HepG2 (cell line): ENCODE data around the gene KIFAP3. TPM values are rescaled to one million over a fixed set of nuclear protein-coding genes. Genes with fewer than 3 reads are reported as not detected.

ENCODE experiments used
- ATAC-seq: fragments of 200-7000 bp; cut with Tn5 transposase; 3 replicates; pipeline ENCODE4 v1.9.1; 2020; ENCODE audit warnings: mild to moderate bottlenecking, moderate library complexity
- BruUV-seq: library from RNA; stranded (reverse); fragments of 400-500 nt; replicated peaks from 2 replicates; lab custom pipeline; 2021; lab: Mats Ljungman, UMichigan
- CTCF ChIA-PET: fragments of 300-600 bp; formaldehyde crosslinking; extraction: SDS; loops from one replicate; lab custom pipeline; 2021; ENCODE audit warnings: low total read pairs, inconsistent platforms, low intra/inter-chr PET ratio; lab: Yijun Ruan, JAX
- POLR2A ChIA-PET: fragments of 350-600 bp; sonication (Branson Sonifier 250); formaldehyde crosslinking; loops from one replicate; lab custom pipeline; 2020; ENCODE audit warnings: antibody characterized with exemption, inconsistent platforms; lab: Yijun Ruan, JAX
- DNase-seq: peaks from one replicate; pipeline ENCODE4 v3.0.0-alpha.2; 2015; ENCODE audit warnings: low spot score
- FAIRE-seq: peaks from 3 replicates; lab custom pipeline; 2011; peaks lifted over from hg19 to GRCh38; lab: Jason Lieb, UNC
- H2AFZ ChIP-seq: one replicate; pipeline ENCODE4 v1.6.1; 2011; ENCODE audit warnings: low read length, inconsistent platforms
- H3K27ac ChIP-seq: fragments of 300-600 bp; 3 replicates; pipeline ENCODE4 v1.8.0; 2011; ENCODE audit warnings: mixed run types, mild to moderate bottlenecking, mixed read lengths, low read length, inconsistent platforms; ENCODE audit not compliant: insufficient read depth; ENCODE audit errors: extremely low read length
- H3K27me3 ChIP-seq, 2 experiments: fragments of 200-600 bp in 1 of 2; 2 replicates in 1 of 2; 3 replicates in 1 of 2; pipeline versions ENCODE4 v1.6.0 to v1.8.0; 2011; ENCODE audit warnings: low read length in 2 of 2, mild to moderate bottlenecking in 2 of 2, moderate library complexity in 2 of 2, inconsistent platforms in 1 of 2; ENCODE audit not compliant: insufficient read depth in 2 of 2, control insufficient read depth in 1 of 2
- H3K36me3 ChIP-seq, 2 experiments: fragments of 200-600 bp in 1 of 2; replicated peaks in 1 of 2; 2 replicates in 1 of 2; 3 replicates in 1 of 2; pipeline versions ENCODE4 v1.5.1 to v1.8.0; 2011; ENCODE audit warnings: low read length in 2 of 2, inconsistent platforms in 1 of 2; ENCODE audit not compliant: insufficient read depth in 2 of 2, control insufficient read depth in 1 of 2
- H3K4me1 ChIP-seq: 2 replicates; pipeline ENCODE4 v1.5.1; 2012; ENCODE audit warnings: low read length, inconsistent platforms; ENCODE audit not compliant: insufficient read depth
- H3K4me2 ChIP-seq: 2 replicates; pipeline ENCODE4 v1.6.0; 2011; ENCODE audit warnings: low read depth, low read length, inconsistent platforms
- H3K4me3 ChIP-seq, 3 experiments: fragments of 200-600 bp in 1 of 3; sonication (generic), shearing (Covaris generic) in 1 of 3; replicated peaks in 1 of 3; 2 replicates each; pipeline ENCODE4 v1.5.1; 2011 to 2016; ENCODE audit warnings: low read length in 3 of 3, inconsistent platforms in 2 of 3, low read depth in 2 of 3, mild to moderate bottlenecking in 2 of 3, control low read depth in 1 of 3, mixed read lengths in 1 of 3; ENCODE audit not compliant: insufficient read depth in 1 of 3
- H3K79me2 ChIP-seq: one replicate; pipeline ENCODE4 v1.6.1; 2011; ENCODE audit warnings: low read length, inconsistent platforms; ENCODE audit not compliant: insufficient read depth
- H3K9ac ChIP-seq: 2 replicates; pipeline ENCODE4 v1.6.0; 2011; ENCODE audit warnings: mild to moderate bottlenecking, low read depth, low read length, inconsistent platforms; ENCODE audit not compliant: insufficient read depth
- H3K9me3 ChIP-seq: 2 replicates; pipeline ENCODE4 v1.5.1; 2012; ENCODE audit warnings: mild to moderate bottlenecking, low read length
- H4K20me1 ChIP-seq: 2 replicates; pipeline ENCODE4 v1.6.0; 2011; ENCODE audit warnings: inconsistent platforms, mild to moderate bottlenecking, low read length, moderate library complexity; ENCODE audit not compliant: insufficient read depth
- BRCA1 ChIP-seq: sonication (generic); formaldehyde crosslinking; IDR thresholded peaks from 2 replicates; pipeline ENCODE4 v1.4.0; 2020; ENCODE audit warnings: missing genetic modification reagents
- MYPOP ChIP-seq: sonication (generic); formaldehyde crosslinking; IDR thresholded peaks from 2 replicates; pipeline ENCODE4 v1.8.1; 2023; ENCODE audit warnings: mild to moderate bottlenecking, moderate library complexity, missing genetic modification reagents
- ZNF564 ChIP-seq: sonication (generic); formaldehyde crosslinking; IDR thresholded peaks from 2 replicates; pipeline ENCODE4 v1.8.1; 2023; ENCODE audit warnings: mild to moderate bottlenecking, missing genetic modification reagents
- ZSCAN25 ChIP-seq: sonication (generic); formaldehyde crosslinking; IDR thresholded peaks from 2 replicates; pipeline ENCODE4 v1.8.0; 2022; ENCODE audit warnings: mild to moderate bottlenecking, missing genetic modification reagents
- WGBS: methylation state at CpG from one replicate; pipeline ENCODE4 v1.1.6; 2017; ENCODE audit warnings: low lambda C conversion rate; 5-methylcytosine and 5-hydroxymethylcytosine counted together
- in situ Hi-C: cut with HindIII; loops from 2 replicates; pipeline ENCODE4 v1.10.0; 2017; ENCODE audit warnings: low pct_unique_long_range_greater_than_20kb; ENCODE audit not compliant: extremely low pct_ligation_motif_present
- intact Hi-C: fragments of 100-400 bp; cut with micrococcal nuclease; formaldehyde crosslinking; loops from one replicate; pipeline ENCODE4 v1.10.0; 2022; ENCODE audit not compliant: unreplicated experiment
- polyA plus RNA-seq, 8 experiments: library from polyadenylated mRNA; depleted of rRNA in 3 of 8; stranded (reverse) in 7 of 8; unstranded in 1 of 8; fragments of >200 nt; fragmentation: Illumina TruSeq in 4 of 8; extraction: Trizol in 4 of 8; gene quantifications; 2 replicates each; pipeline versions ENCODE4 v1.2.1 to v1.2.3, GENCODE V29; 2011 to 2016; ENCODE audit warnings: low read depth in 4 of 8, missing spikeins in 1 of 8, mixed read lengths in 1 of 8; ENCODE audit not compliant: insufficient read depth in 1 of 8
- total RNA-seq, 5 experiments: library from RNA; depleted of rRNA; stranded (reverse); fragments of >200 nt; fragmentation: Illumina TruSeq; extraction: Trizol; gene quantifications; 2 replicates each; pipeline ENCODE4 v1.2.3, GENCODE V29; 2016; ENCODE audit warnings: low read depth in 1 of 5
- TF ChIP-seq, protein P1 (sequence below): sonication (generic); formaldehyde crosslinking; IDR thresholded peaks from one replicate; pipeline ENCODE4 v1.5.1; 2020; ENCODE audit warnings: mild to moderate bottlenecking, missing genetic modification reagents; ENCODE audit errors: not compliant biosample characterization

The KIFAP3 gene
- total and polyA plus RNA-seq, 2 of the 13 experiments (the other 11 are each of a cell fraction or from before 2014, with no cell fraction given): 3.4 to 10.0 TPM

- no TSS peak for BruUV-seq
- TF ChIP-seq, protein P1, sequence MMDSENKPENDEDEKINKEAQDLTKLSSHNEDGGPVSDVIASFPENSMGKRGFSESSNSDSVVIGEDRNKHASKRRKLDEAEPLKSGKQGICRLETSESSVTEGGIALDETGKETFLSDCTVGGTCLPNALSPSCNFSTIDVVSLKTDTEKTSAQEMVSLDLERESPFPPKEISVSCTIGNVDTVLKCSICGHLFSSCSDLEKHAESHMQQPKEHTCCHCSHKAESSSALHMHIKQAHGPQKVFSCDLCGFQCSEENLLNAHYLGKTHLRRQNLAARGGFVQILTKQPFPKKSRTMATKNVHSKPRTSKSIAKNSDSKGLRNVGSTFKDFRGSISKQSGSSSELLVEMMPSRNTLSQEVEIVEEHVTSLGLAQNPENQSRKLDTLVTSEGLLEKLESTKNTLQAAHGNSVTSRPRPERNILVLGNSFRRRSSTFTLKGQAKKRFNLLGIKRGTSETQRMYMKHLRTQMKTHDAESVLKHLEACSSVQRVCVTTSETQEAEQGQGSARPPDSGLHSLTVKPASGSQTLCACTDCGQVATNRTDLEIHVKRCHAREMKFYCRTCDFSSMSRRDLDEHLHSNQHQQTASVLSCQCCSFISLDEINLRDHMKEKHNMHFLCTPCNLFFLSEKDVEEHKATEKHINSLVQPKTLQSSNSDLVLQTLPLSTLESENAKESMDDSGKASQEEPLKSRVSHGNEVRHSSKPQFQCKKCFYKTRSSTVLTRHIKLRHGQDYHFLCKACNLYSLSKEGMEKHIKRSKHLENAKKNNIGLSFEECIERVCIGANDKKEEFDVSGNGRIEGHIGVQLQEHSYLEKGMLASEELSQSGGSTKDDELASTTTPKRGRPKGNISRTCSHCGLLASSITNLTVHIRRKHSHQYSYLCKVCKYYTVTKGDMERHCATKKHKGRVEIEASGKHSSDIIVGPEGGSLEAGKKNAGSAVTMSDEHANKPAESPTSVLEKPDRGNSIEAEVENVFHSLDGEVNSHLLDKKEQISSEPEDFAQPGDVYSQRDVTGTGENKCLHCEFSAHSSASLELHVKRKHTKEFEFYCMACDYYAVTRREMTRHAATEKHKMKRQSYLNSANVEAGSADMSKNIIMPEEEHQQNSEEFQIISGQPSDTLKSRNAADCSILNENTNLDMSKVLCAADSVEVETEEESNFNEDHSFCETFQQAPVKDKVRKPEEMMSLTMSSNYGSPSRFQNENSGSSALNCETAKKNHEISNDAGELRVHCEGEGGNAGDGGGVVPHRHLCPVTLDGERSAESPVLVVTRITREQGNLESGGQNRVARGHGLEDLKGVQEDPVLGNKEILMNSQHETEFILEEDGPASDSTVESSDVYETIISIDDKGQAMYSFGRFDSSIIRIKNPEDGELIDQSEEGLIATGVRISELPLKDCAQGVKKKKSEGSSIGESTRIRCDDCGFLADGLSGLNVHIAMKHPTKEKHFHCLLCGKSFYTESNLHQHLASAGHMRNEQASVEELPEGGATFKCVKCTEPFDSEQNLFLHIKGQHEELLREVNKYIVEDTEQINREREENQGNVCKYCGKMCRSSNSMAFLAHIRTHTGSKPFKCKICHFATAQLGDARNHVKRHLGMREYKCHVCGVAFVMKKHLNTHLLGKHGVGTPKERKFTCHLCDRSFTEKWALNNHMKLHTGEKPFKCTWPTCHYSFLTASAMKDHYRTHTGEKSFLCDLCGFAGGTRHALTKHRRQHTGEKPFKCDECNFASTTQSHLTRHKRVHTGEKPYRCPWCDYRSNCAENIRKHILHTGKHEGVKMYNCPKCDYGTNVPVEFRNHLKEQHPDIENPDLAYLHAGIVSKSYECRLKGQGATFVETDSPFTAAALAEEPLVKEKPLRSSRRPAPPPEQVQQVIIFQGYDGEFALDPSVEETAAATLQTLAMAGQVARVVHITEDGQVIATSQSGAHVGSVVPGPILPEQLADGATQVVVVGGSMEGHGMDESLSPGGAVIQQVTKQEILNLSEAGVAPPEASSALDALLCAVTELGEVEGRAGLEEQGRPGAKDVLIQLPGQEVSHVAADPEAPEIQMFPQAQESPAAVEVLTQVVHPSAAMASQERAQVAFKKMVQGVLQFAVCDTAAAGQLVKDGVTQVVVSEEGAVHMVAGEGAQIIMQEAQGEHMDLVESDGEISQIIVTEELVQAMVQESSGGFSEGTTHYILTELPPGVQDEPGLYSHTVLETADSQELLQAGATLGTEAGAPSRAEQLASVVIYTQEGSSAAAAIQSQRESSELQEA (CRISPR knock-in tag): no peak
- TF ChIP-seq ZNF564 (CRISPR knock-in tag) (peak; percentile 82; the same call in 1 of the 2 replicates), MYPOP (no peak), ZSCAN25 (no peak), BRCA1 (CRISPR knock-in tag) (no peak)
- no peak for DNase-seq
- Histone ChIP-seq H3K36me3 (no peaks in the 10 kb centered on the region), H3K4me1 (peaks cover 26% of the 10 kb centered on the region), H3K9ac (no peak overlapping the region), H3K4me3 (no peak overlapping the region), H3K9me3 (no peaks in the 10 kb centered on the region), H3K27ac (no peak overlapping the region), H3K27me3 (no peaks in the 10 kb centered on the region; a peak in 1 of 5 replicates), H3K4me2 (no peak overlapping the region), H4K20me1 (no peaks in the 10 kb centered on the region), H3K79me2 (no peaks in the 10 kb centered on the region), H2AFZ (no peak overlapping the region)
- CTCF ChIA-PET: no interaction called here
- POLR2A ChIA-PET: no interaction called here
- FAIRE-seq: no peak
- no peak for ATAC-seq
- 96% methylated on average over 1 of the region's 1 CpG for WGBS
- in situ Hi-C loops: no loop called here
- intact Hi-C loops: no loop called here
Measured at GRCh38 chr1:170071378-170071777, 3.1 kb downstream of the KIFAP3 start.
